Stimulated activated CD8-positive, alpha-beta memory T cell treated with anti-CD3 and anti-CD28 coated beads, Interleukin-2, amount 100 ng/mL, for 1 hour (primary cell): ENCODE data around the gene AP5Z1.

ENCODE experiments used
- DNase-seq, 2 donors: peaks; one replicate each; pipeline ENCODE4 v3.0.0-alpha.2; 2020; ENCODE audit warnings: low read depth in 2 of 2

Gene AP5Z1

GRCh38 chr7:4820967-4821471, 45.6 kb downstream of the AP5Z1 start:
- no peak for DNase-seq

GRCh38 chr7:4822677-4823076, 47.3 kb downstream of the AP5Z1 start:
- DNase-seq = no peak

- no peak for DNase-seq
Measured at GRCh38 chr7:4823441-4824119, 48.2 kb downstream of the AP5Z1 start.

- DNase-seq = no peak
Measured at GRCh38 chr7:4824120-4824775, 48.8 kb downstream of the AP5Z1 start.

- no peak for DNase-seq
Measured at GRCh38 chr7:4825081-4825480, 49.7 kb downstream of the AP5Z1 start.

- DNase-seq = no peak
Measured at GRCh38 chr7:4828720-4829383, 53.4 kb downstream of the AP5Z1 start.

- peak in 1 of 2 donors; percentile 24 for DNase-seq
Measured at GRCh38 chr7:4830176-4830575, 54.8 kb downstream of the AP5Z1 start.

- no peak for DNase-seq
Measured at GRCh38 chr7:4831723-4832495, 56.5 kb downstream of the AP5Z1 start.

GRCh38 chr7:4832711-4833110, 57.3 kb downstream of the AP5Z1 start:
- DNase-seq = no peak

- DNase-seq = no peak
Measured at GRCh38 chr7:4833176-4833575, 57.8 kb downstream of the AP5Z1 start.

- no peak for DNase-seq
Measured at GRCh38 chr7:4833691-4834600, 58.5 kb downstream of the AP5Z1 start.

GRCh38 chr7:4834601-4835397, 59.4 kb downstream of the AP5Z1 start:
- DNase-seq = no peak

GRCh38 chr7:4835398-4836205, 60.2 kb downstream of the AP5Z1 start:
- no peak for DNase-seq

- no peak for DNase-seq
Measured at GRCh38 chr7:4836206-4836661, 60.8 kb downstream of the AP5Z1 start.

- no peak for DNase-seq
Measured at GRCh38 chr7:4837041-4837802, 61.8 kb downstream of the AP5Z1 start.

GRCh38 chr7:4837803-4838625, 62.6 kb downstream of the AP5Z1 start:
- DNase-seq = no peak

GRCh38 chr7:4838626-4839334, 63.4 kb downstream of the AP5Z1 start:
- DNase-seq = no peak
